HepG2 (cell line): ENCODE data around the gene TRAP1. TPM values are rescaled to one million over a fixed set of nuclear protein-coding genes. Genes with fewer than 3 reads are reported as not detected.
A peak's percentile ranks its signal among the peaks of the same experiment; 100 is the strongest.

Source experiments
- ATF1 ChIP-seq: IDR thresholded peaks from 2 replicates; pipeline ENCODE4 v1.6.1; 2016; ENCODE audit warnings: mild to moderate bottlenecking, control low read depth
- CAMTA2 ChIP-seq: sonication (generic); formaldehyde crosslinking; IDR thresholded peaks from 2 replicates; pipeline ENCODE4 v1.4.0; 2020; ENCODE audit warnings: mild to moderate bottlenecking, missing genetic modification reagents, borderline replicate concordance
- CCDC6 ChIP-seq: sonication (generic); formaldehyde crosslinking; IDR thresholded peaks from 2 replicates; pipeline ENCODE4 v1.8.1; 2022; ENCODE audit warnings: mild to moderate bottlenecking, missing genetic modification reagents, moderate library complexity
- FOXP4 ChIP-seq: sonication (generic); formaldehyde crosslinking; IDR thresholded peaks from 2 replicates; pipeline ENCODE4 v1.4.0; 2020; ENCODE audit warnings: missing genetic modification reagents
- IRX3 ChIP-seq: sonication (generic); formaldehyde crosslinking; IDR thresholded peaks from 2 replicates; pipeline ENCODE4 v1.8.1; 2023; ENCODE audit warnings: mild to moderate bottlenecking, low read depth, missing genetic modification reagents, borderline replicate concordance
- KLF16 ChIP-seq, 2 experiments: sonication (generic) in 1 of 2; formaldehyde crosslinking in 1 of 2; IDR thresholded peaks; 2 replicates each; pipeline versions ENCODE4 v1.6.1 to v1.8.0; 2016 to 2023; ENCODE audit warnings: missing genetic modification reagents in 2 of 2, missing compliant biosample characterization in 1 of 2
- PHF8 ChIP-seq: sonication (generic); formaldehyde crosslinking; IDR thresholded peaks from 2 replicates; pipeline ENCODE4 v1.5.0; 2020; ENCODE audit warnings: missing genetic modification reagents
- RFX1 ChIP-seq: fragments of 450-650 bp; IDR thresholded peaks from 2 replicates; pipeline ENCODE4 v1.6.1; 2017
- SRSF9 ChIP-seq: fragments of 200-400 bp; formaldehyde crosslinking; IDR thresholded peaks from 2 replicates; pipeline ENCODE4 v1.6.1; 2018; ENCODE audit warnings: borderline replicate concordance, mild to moderate bottlenecking, low read depth, low read length; ENCODE audit not compliant: insufficient read depth, poor library complexity, severe bottlenecking
- ZBTB10 ChIP-seq: sonication (generic); formaldehyde crosslinking; IDR thresholded peaks from 2 replicates; pipeline ENCODE4 v1.4.0; 2020; ENCODE audit warnings: missing genetic modification reagents, borderline replicate concordance
- ZNF281 ChIP-seq: sonication (generic); formaldehyde crosslinking; IDR thresholded peaks from 2 replicates; pipeline ENCODE4 v1.4.0; 2020; ENCODE audit warnings: missing genetic modification reagents, borderline replicate concordance
- ZNF317 ChIP-seq: sonication (generic); formaldehyde crosslinking; IDR thresholded peaks from 2 replicates; pipeline ENCODE4 v1.5.0; 2020; ENCODE audit warnings: mild to moderate bottlenecking, missing genetic modification reagents
- ZNF337 ChIP-seq: sonication (generic); formaldehyde crosslinking; IDR thresholded peaks from 2 replicates; pipeline ENCODE4 v1.5.1; 2020; ENCODE audit warnings: missing genetic modification reagents, low read depth, mild to moderate bottlenecking, borderline replicate concordance
- ZNF382 ChIP-seq: sonication (generic); formaldehyde crosslinking; IDR thresholded peaks from 2 replicates; pipeline ENCODE4 v1.5.0; 2020; ENCODE audit warnings: missing genetic modification reagents, mild to moderate bottlenecking, borderline replicate concordance
- ZNF597 ChIP-seq: sonication (generic); formaldehyde crosslinking; IDR thresholded peaks from 2 replicates; pipeline ENCODE4 v1.5.0; 2020; ENCODE audit warnings: missing genetic modification reagents
- ZNF724P ChIP-seq: sonication (generic); formaldehyde crosslinking; IDR thresholded peaks from 2 replicates; pipeline ENCODE4 v1.8.0; 2022; ENCODE audit warnings: missing genetic modification reagents, borderline replicate concordance
- polyA plus RNA-seq, 8 experiments: library from polyadenylated mRNA; depleted of rRNA in 3 of 8; stranded (reverse) in 7 of 8; unstranded in 1 of 8; fragments of >200 nt; fragmentation: Illumina TruSeq in 4 of 8; extraction: Trizol in 4 of 8; gene quantifications; 2 replicates each; pipeline versions ENCODE4 v1.2.1 to v1.2.3, GENCODE V29; 2011 to 2016; ENCODE audit warnings: low read depth in 4 of 8, missing spikeins in 1 of 8, mixed read lengths in 1 of 8; ENCODE audit not compliant: insufficient read depth in 1 of 8
- total RNA-seq, 5 experiments: library from RNA; depleted of rRNA; stranded (reverse); fragments of >200 nt; fragmentation: Illumina TruSeq; extraction: Trizol; gene quantifications; 2 replicates each; pipeline ENCODE4 v1.2.3, GENCODE V29; 2016; ENCODE audit warnings: low read depth in 1 of 5

TRAP1 gene
- total and polyA plus RNA-seq, 2 of the 13 experiments (the other 11 are each of a cell fraction or from before 2014, with no cell fraction given): 127 to 240 TPM

- TF ChIP-seq ZNF281 (CRISPR knock-in tag) (peak; percentile 89; the same call in 1 of the 2 replicates), ZNF317 (CRISPR knock-in tag) (peak; percentile 75; the same call in 1 of the 2 replicates), CAMTA2 (no peak), ZNF337 (CRISPR knock-in tag) (peak; percentile 91), IRX3 (CRISPR knock-in tag) (no peak), FOXP4 (peak; percentile 91), ATF1 (CRISPR knock-in tag) (peak; percentile 74), ZBTB10 (CRISPR knock-in tag) (peak; percentile 51; the same call in 1 of the 2 replicates), ZNF597 (CRISPR knock-in tag) (no peak), ZNF724P (CRISPR knock-in tag) (no peak; the same call in 1 of the 2 replicates), RFX1 (no peak), SRSF9 (no peak), PHF8 (CRISPR knock-in tag) (peak; percentile 52), ZNF382 (CRISPR knock-in tag) (no peak), KLF16 (CRISPR knock-in tag; IDR thresholded peaks at IDR 0.05) (peak in 1 of 2 experiments; percentile 81; a peak in 2 of 4 replicates), CCDC6 (CRISPR knock-in tag) (peak; percentile 60)
Measured at GRCh38 chr16:3695610-3696369, 21.5 kb downstream of the TRAP1 start (continued).
